Inflammatory macrophage treated with lipopolysaccharide for 4 hours (primary cell): ENCODE data around the gene NUTM2E.
"Not testable (repeated sequence)": the region's sequence is repeated elsewhere in the genome, so short reads cannot be mapped to it uniquely, and the experiment has no call there.

Source experiments
- DNase-seq: peaks from one replicate; pipeline ENCODE4 v3.0.0-alpha.2; 2020

The NUTM2E gene

GRCh38 chr10:79866903-79867551 is 40.5 kb downstream of the NUTM2E start:
- DNase-seq: not testable (repeated sequence)

- not testable (repeated sequence) for DNase-seq
These were observed 41.5 kb downstream of the NUTM2E start for GRCh38 chr10:79868023-79868422.

- DNase-seq: not testable (repeated sequence)
These were observed 43.0 kb downstream of the NUTM2E start for GRCh38 chr10:79869439-79870097.

DNA sequence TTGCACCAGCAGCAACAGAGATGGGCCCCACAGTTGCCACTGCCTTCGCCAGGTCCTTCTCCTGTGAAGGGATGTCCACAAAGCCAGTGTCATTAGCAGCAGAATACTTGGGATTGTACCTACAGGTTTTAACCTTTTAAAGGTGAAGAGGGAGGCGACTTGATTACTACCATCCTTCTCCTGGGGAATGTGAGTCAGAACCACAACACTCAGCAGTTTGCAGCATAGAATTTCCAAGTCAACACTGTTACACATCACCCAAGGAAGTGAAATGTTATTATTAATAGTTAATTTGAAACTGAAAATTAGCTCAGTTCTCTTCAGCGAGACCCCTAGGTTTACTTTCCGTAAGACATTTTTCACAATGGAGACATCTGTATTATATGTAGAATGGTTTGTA is 45.2 kb downstream of the NUTM2E start:
- DNase-seq: not testable (repeated sequence)
